Measurements from ENCODE around the gene NANOGP8.
A peak's percentile ranks its signal among the peaks of the same experiment; 100 is the strongest.
"Not testable (repeated sequence)": the region's sequence is repeated elsewhere in the genome, so short reads cannot be mapped to it uniquely, and the experiment has no call there.

The NANOGP8 gene

DNA sequence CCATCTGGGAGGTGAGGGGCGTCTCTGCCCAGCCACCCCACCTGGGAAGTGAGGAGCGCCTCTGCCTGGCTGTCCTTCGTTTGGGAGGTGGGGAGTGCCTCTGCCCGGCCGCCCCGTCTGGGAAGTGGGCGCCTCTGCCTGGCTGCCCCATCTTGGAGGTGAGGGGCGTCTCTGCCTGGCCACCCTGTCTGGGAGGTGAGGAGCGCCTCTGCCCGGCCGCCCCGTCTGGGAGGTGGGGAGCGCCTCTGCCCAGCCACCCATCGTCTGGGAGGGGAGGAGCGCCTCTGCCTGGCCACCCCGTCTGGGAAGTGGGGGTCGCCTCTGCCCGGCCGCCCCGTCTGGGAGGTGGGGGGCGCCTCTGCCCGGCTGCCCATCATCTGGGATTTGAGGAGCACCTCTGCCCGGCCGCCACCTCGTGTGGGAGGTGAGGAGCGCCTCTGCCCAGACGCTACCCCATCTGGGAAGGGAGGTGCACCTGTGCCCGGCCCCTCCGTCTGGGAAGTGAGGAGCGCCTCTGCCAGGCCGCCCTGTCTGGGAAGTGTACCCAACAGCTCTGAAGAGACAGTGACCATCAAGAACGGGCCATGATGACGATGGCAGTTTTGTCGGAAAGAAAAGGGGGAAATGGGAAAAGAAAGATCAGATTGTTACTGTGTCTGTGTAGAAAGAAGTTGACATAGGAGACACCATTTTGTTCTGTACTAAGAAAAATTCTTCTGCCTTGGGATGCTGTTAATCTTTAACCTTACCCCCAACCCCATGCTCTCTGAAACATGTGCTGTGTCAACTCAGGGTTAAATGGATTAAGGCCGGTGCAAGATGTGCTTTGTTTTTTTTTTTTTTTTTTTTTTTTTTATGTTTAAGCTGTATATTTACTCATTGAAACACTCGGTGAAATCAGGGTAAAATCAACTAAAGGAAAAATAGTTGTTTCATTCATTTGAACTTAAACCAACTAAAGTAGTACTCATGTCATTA lies 2.4 kb downstream of the NANOGP8 start:
- not testable (repeated sequence) for H3K4me3 ChIP-seq (ENCODE audit: low read depth, low read length); H3K79me2 ChIP-seq (ENCODE audit: control insufficient read depth, insufficient read depth, low read length, poor library complexity); H4K91ac ChIP-seq (ENCODE audit: low read depth, low read length); H3K27ac ChIP-seq (ENCODE audit: low read depth, low read length); H3K4me1 ChIP-seq (ENCODE audit: control insufficient read depth in 1 of 2, insufficient read depth in 2 of 2, low read length in 2 of 2); H3K23ac ChIP-seq (ENCODE audit: low read length); H2BK12ac ChIP-seq (ENCODE audit: low read length); H3K14ac ChIP-seq (ENCODE audit: low read length); H3K18ac ChIP-seq (ENCODE audit: low read length); H3K27me3 ChIP-seq (ENCODE audit: insufficient read depth, low read length); H3K4ac ChIP-seq (ENCODE audit: low read depth, low read length); H4K8ac ChIP-seq (ENCODE audit: low read depth, low read length); H2BK5ac ChIP-seq (ENCODE audit: low read depth, low read length, poor library complexity); H2AFZ ChIP-seq (ENCODE audit: insufficient read depth, low read length, poor library complexity); H3K4me2 ChIP-seq (ENCODE audit: low read length); H2AK5ac ChIP-seq (ENCODE audit: low read length); H3K79me1 ChIP-seq (ENCODE audit: low read length); H3K9ac ChIP-seq (ENCODE audit: low read length); DNase-seq; H2BK120ac ChIP-seq (ENCODE audit: insufficient read depth, low read length, poor library complexity); H3K36me3 ChIP-seq (ENCODE audit: control insufficient read depth in 1 of 2, insufficient read depth in 2 of 2, low read length in 2 of 2); H4K12ac ChIP-seq (ENCODE audit: low read depth, low read length)
- peaks cover 13% of the 10 kb centered on the region for H3K9me3 ChIP-seq (ENCODE audit: insufficient read depth, low read depth, low read length)
- 100% methylated on average over 1 of the region's 36 CpGs for WGBS (ENCODE audit: extremely low coverage, insufficient coverage, insufficient read length)

DNA sequence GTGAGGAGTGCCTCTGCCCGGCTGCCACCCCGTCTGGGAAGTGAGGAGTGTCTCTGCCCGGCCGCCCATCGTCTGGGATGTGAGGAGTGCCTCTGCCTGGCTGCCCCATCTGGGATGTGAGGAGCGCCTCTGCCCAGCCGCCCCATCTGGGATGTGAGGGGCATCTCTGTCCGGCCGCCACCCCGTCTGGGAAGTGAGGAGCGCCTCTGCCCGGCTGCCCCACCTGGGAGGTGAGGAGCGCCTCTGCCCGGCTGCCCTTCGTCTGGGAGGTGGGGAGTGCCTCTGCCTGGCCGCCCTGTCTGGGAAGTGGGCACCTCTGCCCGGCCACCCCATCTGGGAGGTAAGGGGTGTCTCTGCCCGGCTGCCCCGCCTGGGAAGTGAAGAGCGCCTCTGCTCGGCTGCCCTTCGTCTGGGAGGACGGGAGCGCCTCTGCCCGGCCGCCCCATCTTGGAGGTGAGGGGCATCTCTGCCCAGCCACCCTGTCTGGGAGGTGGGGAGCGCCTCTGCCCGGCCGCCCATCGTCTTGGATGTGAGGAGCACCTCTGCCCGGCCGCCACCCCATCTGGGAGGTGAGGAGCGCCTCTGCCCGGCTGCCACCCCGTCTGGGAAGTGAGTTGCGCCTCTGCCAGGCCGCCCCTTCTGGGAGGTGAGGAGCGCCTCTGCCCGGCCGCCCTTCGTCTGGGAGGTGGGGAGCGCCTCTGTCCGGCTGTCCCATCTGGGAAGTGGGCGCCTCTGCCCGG lies 3.3 kb downstream of the NANOGP8 start:
- not testable (repeated sequence) for H3K79me2 ChIP-seq (ENCODE audit: control insufficient read depth, insufficient read depth, low read length, poor library complexity); H3K23ac ChIP-seq (ENCODE audit: low read length); H4K8ac ChIP-seq (ENCODE audit: low read depth, low read length); H3K79me1 ChIP-seq (ENCODE audit: low read length); H3K27me3 ChIP-seq (ENCODE audit: insufficient read depth, low read length); H3K4ac ChIP-seq (ENCODE audit: low read depth, low read length); H3K18ac ChIP-seq (ENCODE audit: low read length); H3K4me2 ChIP-seq (ENCODE audit: low read length); H4K91ac ChIP-seq (ENCODE audit: low read depth, low read length); H2BK5ac ChIP-seq (ENCODE audit: low read depth, low read length, poor library complexity); H2AK5ac ChIP-seq (ENCODE audit: low read length); H3K36me3 ChIP-seq (ENCODE audit: control insufficient read depth in 1 of 2, insufficient read depth in 2 of 2, low read length in 2 of 2); H3K4me1 ChIP-seq (ENCODE audit: control insufficient read depth in 1 of 2, insufficient read depth in 2 of 2, low read length in 2 of 2); H2AFZ ChIP-seq (ENCODE audit: insufficient read depth, low read length, poor library complexity); H2BK12ac ChIP-seq (ENCODE audit: low read length); H3K4me3 ChIP-seq (ENCODE audit: low read depth, low read length); H3K27ac ChIP-seq (ENCODE audit: low read depth, low read length); H2BK120ac ChIP-seq (ENCODE audit: insufficient read depth, low read length, poor library complexity); DNase-seq; H3K9ac ChIP-seq (ENCODE audit: low read length); H4K12ac ChIP-seq (ENCODE audit: low read depth, low read length); H3K14ac ChIP-seq (ENCODE audit: low read length)
- H3K9me3 ChIP-seq (ENCODE audit: insufficient read depth, low read depth, low read length) = peaks cover 13% of the 10 kb centered on the region
- WGBS (ENCODE audit: extremely low coverage, insufficient coverage, insufficient read length) = no CpG with 5 or more reads among the region's 45 CpGs

DNA sequence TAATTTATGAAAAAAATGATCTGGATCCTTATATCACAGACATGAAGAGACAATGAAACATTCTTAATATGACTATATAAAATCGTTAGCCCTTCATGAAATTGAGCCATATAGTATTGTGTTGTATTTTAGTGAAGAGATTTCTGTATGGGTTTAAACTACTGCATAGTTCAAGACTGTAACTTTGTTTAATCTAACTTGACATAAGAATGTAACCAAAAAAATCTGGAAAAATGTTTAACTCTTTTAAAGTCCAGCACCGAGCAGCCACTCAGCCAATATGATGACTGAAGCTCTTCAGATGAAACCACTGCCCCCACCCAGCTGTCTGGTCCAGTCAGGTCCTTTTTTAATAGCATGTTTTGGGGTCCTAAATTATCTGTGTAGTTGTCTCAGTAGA lies 4.9 kb downstream of the NANOGP8 start:
- Histone ChIP-seq H2BK5ac (ENCODE audit: low read depth, low read length, poor library complexity) (no peak overlapping the region), H3K27ac (ENCODE audit: low read depth, low read length) (no peak overlapping the region), H4K12ac (ENCODE audit: low read depth, low read length) (no peak overlapping the region), H3K4me1 (ENCODE audit: control insufficient read depth in 1 of 2, insufficient read depth in 2 of 2, low read length in 2 of 2) (no peaks in the 10 kb centered on the region), H3K27me3 (ENCODE audit: insufficient read depth, low read length) (no peaks in the 10 kb centered on the region), H4K91ac (ENCODE audit: low read depth, low read length) (no peak overlapping the region), H3K4me2 (ENCODE audit: low read length) (no peak overlapping the region), H3K4ac (ENCODE audit: low read depth, low read length) (no peak overlapping the region), H3K4me3 (ENCODE audit: low read depth, low read length) (no peak overlapping the region), H2BK120ac (ENCODE audit: insufficient read depth, low read length, poor library complexity) (no peak overlapping the region), H3K36me3 (ENCODE audit: control insufficient read depth in 1 of 2, insufficient read depth in 2 of 2, low read length in 2 of 2) (peaks cover 0 to 6% of the 10 kb centered on the region in 2 experiments), H3K9ac (ENCODE audit: low read length) (no peak overlapping the region), H3K79me2 (ENCODE audit: control insufficient read depth, insufficient read depth, low read length, poor library complexity) (no peaks in the 10 kb centered on the region), H2BK12ac (ENCODE audit: low read length) (no peak overlapping the region), H2AK5ac (ENCODE audit: low read length) (no peak overlapping the region), H2AFZ (ENCODE audit: insufficient read depth, low read length, poor library complexity) (no peak overlapping the region), H3K79me1 (ENCODE audit: low read length) (no peaks in the 10 kb centered on the region), H3K14ac (ENCODE audit: low read length) (no peak overlapping the region), H3K9me3 (ENCODE audit: insufficient read depth, low read depth, low read length) (peaks cover 13% of the 10 kb centered on the region), H3K23ac (ENCODE audit: low read length) (no peak overlapping the region), H3K18ac (ENCODE audit: low read length) (no peak overlapping the region), H4K8ac (ENCODE audit: low read depth, low read length) (no peak overlapping the region)
- no CpG with 5 or more reads among the region's 2 CpGs for WGBS (ENCODE audit: extremely low coverage, insufficient coverage, insufficient read length)
- no peak for DNase-seq

- Histone ChIP-seq H4K12ac (ENCODE audit: low read depth, low read length) (no peak overlapping the region), H3K79me2 (ENCODE audit: control insufficient read depth, insufficient read depth, low read length, poor library complexity) (no peaks in the 10 kb centered on the region), H3K27ac (ENCODE audit: low read depth, low read length) (no peak overlapping the region), H3K4ac (ENCODE audit: low read depth, low read length) (no peak overlapping the region), H3K18ac (ENCODE audit: low read length) (no peak overlapping the region), H2BK120ac (ENCODE audit: insufficient read depth, low read length, poor library complexity) (no peak overlapping the region), H2BK12ac (ENCODE audit: low read length) (no peak overlapping the region), H4K91ac (ENCODE audit: low read depth, low read length) (no peak overlapping the region), H3K79me1 (ENCODE audit: low read length) (no peaks in the 10 kb centered on the region), H2AFZ (ENCODE audit: insufficient read depth, low read length, poor library complexity) (no peak overlapping the region), H3K27me3 (ENCODE audit: insufficient read depth, low read length) (no peaks in the 10 kb centered on the region), H3K14ac (ENCODE audit: low read length) (no peak overlapping the region), H3K9me3 (ENCODE audit: insufficient read depth, low read depth, low read length) (peaks cover 13% of the 10 kb centered on the region), H2BK5ac (ENCODE audit: low read depth, low read length, poor library complexity) (no peak overlapping the region), H2AK5ac (ENCODE audit: low read length) (no peak overlapping the region), H3K36me3 (ENCODE audit: control insufficient read depth in 1 of 2, insufficient read depth in 2 of 2, low read length in 2 of 2) (peaks cover 0 to 6% of the 10 kb centered on the region in 2 experiments), H3K4me3 (ENCODE audit: low read depth, low read length) (no peak overlapping the region), H3K4me1 (ENCODE audit: control insufficient read depth in 1 of 2, insufficient read depth in 2 of 2, low read length in 2 of 2) (no peaks in the 10 kb centered on the region), H3K23ac (ENCODE audit: low read length) (no peak overlapping the region), H3K9ac (ENCODE audit: low read length) (no peak overlapping the region), H3K4me2 (ENCODE audit: low read length) (no peak overlapping the region), H4K8ac (ENCODE audit: low read depth, low read length) (no peak overlapping the region)
- peak; percentile 21 to 72 for DNase-seq
- no CpG with 5 or more reads among the region's 6 CpGs for WGBS (ENCODE audit: extremely low coverage, insufficient coverage, insufficient read length)
These were observed 6.7 kb downstream of the NANOGP8 start for GRCh38 chr15:35078221-35078915.
